GM21619 (cell line): Measurements from ENCODE around the gene TEAD2.
"Not testable (repeated sequence)": the region's sequence is repeated elsewhere in the genome, so short reads cannot be mapped to it uniquely, and the experiment has no call there.

Experiments used
- ATAC-seq: cut with Tn5 transposase; IDR thresholded peaks from one replicate; pipeline ENCODE4 v1.9.1; 2021; ENCODE audit not compliant: unreplicated experiment

TEAD2 gene

GRCh38 chr19:49333811-49334288, 28.4 kb downstream of the TEAD2 start:
- ATAC-seq, result peak; percentile 31

GRCh38 chr19:49333418-49333805, 28.8 kb downstream of the TEAD2 start:
- no peak for ATAC-seq

GRCh38 chr19:49332691-49333417, 29.4 kb downstream of the TEAD2 start:
- ATAC-seq, result not testable (repeated sequence)

GRCh38 chr19:49331616-49332055, 30.6 kb downstream of the TEAD2 start:
- ATAC-seq, result no peak

- ATAC-seq, result not testable (repeated sequence)
Measured at GRCh38 chr19:49331187-49331586, 31.0 kb downstream of the TEAD2 start.

GRCh38 chr19:49328741-49329140, 33.5 kb downstream of the TEAD2 start:
- ATAC-seq, result no peak

- no peak for ATAC-seq
Measured at GRCh38 chr19:49327878-49328544, 34.2 kb downstream of the TEAD2 start.

- ATAC-seq, result no peak
Measured at GRCh38 chr19:49326165-49326704, 36.0 kb downstream of the TEAD2 start.

- ATAC-seq, result not testable (repeated sequence)
Measured at GRCh38 chr19:49325756-49326155, 36.5 kb downstream of the TEAD2 start.

GRCh38 chr19:49324801-49325576, 37.2 kb downstream of the TEAD2 start, which contains the start of gene SLC6A16:
SLC6A16 (minus strand) TSS chr19:49325191; CDS start chr19:49311347, 13,844 bp downstream.
- ATAC-seq, result no peak

- no peak for ATAC-seq
Measured at GRCh38 chr19:49318296-49318695, 43.9 kb downstream of the TEAD2 start.

- no peak for ATAC-seq
Measured at GRCh38 chr19:49316284-49316683, 45.9 kb downstream of the TEAD2 start.

GRCh38 chr19:49315111-49315510, 47.1 kb downstream of the TEAD2 start:
- no peak for ATAC-seq

- ATAC-seq, result no peak
Measured at GRCh38 chr19:49309087-49309486, 53.1 kb downstream of the TEAD2 start.

GRCh38 chr19:49306734-49307133, 55.5 kb downstream of the TEAD2 start:
- ATAC-seq, result not testable (repeated sequence)

GRCh38 chr19:49301866-49302252, 60.4 kb downstream of the TEAD2 start:
- ATAC-seq, result no peak

- ATAC-seq, result peak; percentile 56
Measured at GRCh38 chr19:49301165-49301865, 60.9 kb downstream of the TEAD2 start.

GRCh38 chr19:49298653-49299052, 63.6 kb downstream of the TEAD2 start:
- ATAC-seq, result not testable (repeated sequence)

GRCh38 chr19:49297403-49297802, 64.8 kb downstream of the TEAD2 start:
- ATAC-seq, result no peak

GRCh38 chr19:49295208-49295880, 66.9 kb downstream of the TEAD2 start:
- no peak for ATAC-seq
